Calu3 (cell line): Measurements from ENCODE around the gene SLC25A15. TPM values are rescaled to one million over a fixed set of nuclear protein-coding genes. Genes with fewer than 3 reads are reported as not detected.

Source experiments
- BruUV-seq: library from RNA; stranded (reverse); fragments of 400-500 nt; replicated peaks from 2 replicates; lab custom pipeline; 2021; lab: Mats Ljungman, UMichigan
- CTCF ChIA-PET: fragments of 300-600 bp; sonication (Branson Sonifier 250); formaldehyde crosslinking; loops from one replicate; lab custom pipeline; 2022; ENCODE audit warnings: antibody characterized with exemption; lab: Charles Lee
- DNase-seq: peaks from one replicate; pipeline ENCODE4 v3.0.0; 2022
- H3K27ac Mint-ChIP-seq: one replicate; pipeline ENCODE4 v1.8.0; 2022; ENCODE audit warnings: mixed read lengths; ENCODE audit not compliant: unreplicated experiment
- H3K27me3 Mint-ChIP-seq: one replicate; pipeline ENCODE4 v1.8.0; 2022; ENCODE audit warnings: mixed read lengths; ENCODE audit not compliant: unreplicated experiment
- H3K36me3 Mint-ChIP-seq: one replicate; pipeline ENCODE4 v1.8.0; 2022; ENCODE audit warnings: mild to moderate bottlenecking, moderate library complexity, mixed read lengths; ENCODE audit not compliant: insufficient read depth, unreplicated experiment
- H3K4me1 Mint-ChIP-seq: one replicate; pipeline ENCODE4 v1.8.0; 2022; ENCODE audit warnings: mild to moderate bottlenecking, low read depth, mixed read lengths; ENCODE audit not compliant: unreplicated experiment
- H3K4me3 Mint-ChIP-seq: one replicate; pipeline ENCODE4 v1.8.0; 2022; ENCODE audit warnings: mild to moderate bottlenecking, low read depth, moderate library complexity, mixed read lengths; ENCODE audit not compliant: unreplicated experiment
- H3K9me3 Mint-ChIP-seq: one replicate; pipeline ENCODE4 v1.8.0; 2022; ENCODE audit warnings: low read depth, mixed read lengths; ENCODE audit not compliant: unreplicated experiment
- CTCF ChIP-seq: fragments of 200-600 bp; IDR thresholded peaks from one replicate; pipeline ENCODE4 v1.8.0; 2022; ENCODE audit warnings: antibody characterized with exemption; ENCODE audit not compliant: unreplicated experiment
- intact Hi-C: fragments of 100-400 bp; cut with micrococcal nuclease; formaldehyde crosslinking; loops from one replicate; pipeline ENCODE4 v1.10.0; 2022; ENCODE audit not compliant: unreplicated experiment
- total RNA-seq: library from RNA; stranded (reverse); gene quantifications from 2 replicates; pipeline ENCODE4 v1.2.3, GENCODE V29; 2022

SLC25A15 gene
- total RNA-seq, 1 experiment from 2014 or later, result 18.3 TPM

- TF ChIP-seq CTCF, result no peak
- no TSS peak for BruUV-seq
- no peak overlapping the region for H3K4me3 Mint-ChIP-seq
- no peaks in the 10 kb centered on the region for H3K9me3 Mint-ChIP-seq
- H3K27ac Mint-ChIP-seq, result no peak overlapping the region
- no peak for DNase-seq
- intact Hi-C loops, result loop anchor here (10.0 kb wide), 1 partner anchor 1000 kb away; no protein-coding TSS in a partner anchor
- peaks cover 15% of the 10 kb centered on the region for H3K36me3 Mint-ChIP-seq
- no peaks in the 10 kb centered on the region for H3K27me3 Mint-ChIP-seq
- CTCF ChIA-PET, result no interaction called here
- H3K4me1 Mint-ChIP-seq, result peaks cover 26% of the 10 kb centered on the region
These were observed 14.7 kb upstream of the SLC25A15 start for GRCh38 chr13:40774672-40775071.

- intact Hi-C loops, result loop anchor here (2.0 to 10.0 kb wide), 3 partner anchors 833 to 1091 kb away; no protein-coding TSS in a partner anchor
- Mint-ChIP-seq H3K27me3 (no peaks in the 10 kb centered on the region), H3K4me3 (no peak overlapping the region), H3K9me3 (no peaks in the 10 kb centered on the region), H3K4me1 (peaks cover 17% of the 10 kb centered on the region), H3K36me3 (peaks cover 3% of the 10 kb centered on the region), H3K27ac (no peak overlapping the region)
- no TSS peak for BruUV-seq
- no peak for TF ChIP-seq CTCF
- CTCF ChIA-PET, result interaction anchor here (0.6 kb wide), 1 partner anchor 44 kb away, joined by 4 read pairs; no protein-coding TSS in a partner anchor
- no peak for DNase-seq
These were observed 13.2 kb upstream of the SLC25A15 start for GRCh38 chr13:40776232-40776631.

GRCh38 chr13:40776681-40777165 is 12.7 kb upstream of the SLC25A15 start:
- no peak for TF ChIP-seq CTCF

GRCh38 chr13:40777166-40777808 is 12.1 kb upstream of the SLC25A15 start:
- peak; percentile 36 for DNase-seq
- CTCF ChIA-PET, result interaction anchor here (0.9 to 1.3 kb wide), 4 partner anchors 10 to 216 kb away, joined by 3 to 4 read pairs (median 3); partner anchors contain the start of gene SLC25A15
- no TSS peak for BruUV-seq
- intact Hi-C loops, result loop anchor here (1.0 to 10.0 kb wide), 4 partner anchors 144 to 1092 kb away; no protein-coding TSS in a partner anchor
- Mint-ChIP-seq H3K4me3 (peak overlapping the region; percentile 15), H3K9me3 (no peaks in the 10 kb centered on the region), H3K27ac (peak overlapping the region; percentile 21), H3K4me1 (peaks cover 17% of the 10 kb centered on the region), H3K27me3 (no peaks in the 10 kb centered on the region), H3K36me3 (no peaks in the 10 kb centered on the region)
- TF ChIP-seq CTCF, result peak; percentile 45

More at GRCh38 chr13:40776681-40777165, 12.7 kb upstream of the SLC25A15 start:
- CTCF ChIA-PET, result interaction anchor here (0.9 to 1.3 kb wide), 3 partner anchors 13 to 216 kb away, joined by 3 read pairs; partner anchors contain the start of gene SLC25A15
- peak overlapping the region; percentile 15 for H3K4me3 Mint-ChIP-seq
- no TSS peak for BruUV-seq
- H3K27me3 Mint-ChIP-seq, result no peaks in the 10 kb centered on the region
- peak overlapping the region; percentile 21 for H3K27ac Mint-ChIP-seq
- H3K9me3 Mint-ChIP-seq, result no peaks in the 10 kb centered on the region
- DNase-seq, result no peak
- H3K36me3 Mint-ChIP-seq, result no peaks in the 10 kb centered on the region
- intact Hi-C loops, result loop anchor here (1.0 to 10.0 kb wide), 4 partner anchors 145 to 1092 kb away; no protein-coding TSS in a partner anchor
- H3K4me1 Mint-ChIP-seq, result peaks cover 17% of the 10 kb centered on the region
